Activated CD4-positive, alpha-beta T cell treated with anti-CD3 and anti-CD28 coated beads, Interleukin-2, amount 50 U/mL, for 48 hours (primary cell): Measurements from ENCODE around the gene TGFBI.

Source experiments
- DNase-seq, 2 experiments: peaks; one replicate each; pipeline ENCODE4 v3.0.0-alpha.2; 2020

The TGFBI gene

DNA sequence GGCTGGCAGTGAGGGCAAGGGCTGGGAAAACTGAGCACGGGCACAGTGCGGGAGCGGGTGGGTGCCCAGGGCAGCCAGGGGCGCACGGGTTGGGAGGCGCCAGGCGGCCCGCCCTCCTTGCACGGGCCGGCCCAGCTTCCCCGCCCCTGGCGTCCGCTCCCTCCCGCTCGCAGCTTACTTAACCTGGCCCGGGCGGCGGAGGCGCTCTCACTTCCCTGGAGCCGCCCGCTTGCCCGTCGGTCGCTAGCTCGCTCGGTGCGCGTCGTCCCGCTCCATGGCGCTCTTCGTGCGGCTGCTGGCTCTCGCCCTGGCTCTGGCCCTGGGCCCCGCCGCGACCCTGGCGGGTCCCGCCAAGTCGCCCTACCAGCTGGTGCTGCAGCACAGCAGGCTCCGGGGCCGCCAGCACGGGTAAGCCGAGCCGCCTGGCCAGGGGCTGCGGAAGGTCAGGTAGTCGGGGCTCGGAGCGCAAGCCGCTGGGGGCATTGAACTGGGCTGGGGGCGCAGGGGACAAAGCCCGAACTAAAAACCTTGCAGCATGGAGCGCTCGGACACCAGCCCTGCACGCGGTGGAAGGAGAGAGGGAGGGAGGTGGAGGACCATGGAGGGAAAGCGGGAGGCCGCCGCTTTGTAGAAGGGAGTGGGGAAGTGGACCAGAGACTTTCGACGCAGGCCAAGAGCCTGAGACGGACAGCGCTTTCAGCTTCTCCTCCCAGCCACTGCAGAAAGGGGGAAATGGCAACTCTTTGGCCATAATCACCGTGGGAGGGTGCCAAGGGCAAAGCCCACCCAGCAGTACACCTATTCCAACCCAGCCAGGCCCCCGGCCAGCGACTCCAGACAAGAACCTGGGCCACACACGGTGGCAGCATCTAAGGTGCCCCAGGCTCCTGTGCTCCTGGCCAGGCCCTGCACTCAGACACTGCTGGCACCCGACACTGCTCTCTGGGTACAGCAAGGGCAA lies at the start of gene TGFBI:
Gene TGFBI, plus strand, starts transcription at position 207 of the 961 bp plus-strand sequence. Its CDS starts 68 bp downstream, at position 275.
- peak; percentile 21 to 26 for DNase-seq

DNA sequence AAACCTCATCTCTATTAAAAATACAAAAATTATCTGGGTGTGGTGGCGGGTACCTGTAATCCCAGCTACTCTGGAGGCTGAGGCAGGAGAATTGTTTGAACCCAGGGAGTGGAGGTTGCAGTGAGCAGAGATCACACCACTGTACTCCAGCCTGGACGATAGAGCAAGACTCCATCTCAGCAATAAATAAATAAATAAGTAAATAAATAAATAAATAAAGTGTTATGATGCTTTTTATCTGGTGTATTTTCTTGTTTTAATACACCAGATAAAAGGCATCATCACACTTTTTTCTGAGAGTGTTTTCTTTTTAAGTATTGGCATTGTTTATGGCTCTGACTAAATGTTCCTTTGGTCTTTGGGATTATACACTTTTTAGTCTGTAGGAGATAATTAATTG lies 49.8 kb upstream of the TGFBI start:
- no peak for DNase-seq

DNA sequence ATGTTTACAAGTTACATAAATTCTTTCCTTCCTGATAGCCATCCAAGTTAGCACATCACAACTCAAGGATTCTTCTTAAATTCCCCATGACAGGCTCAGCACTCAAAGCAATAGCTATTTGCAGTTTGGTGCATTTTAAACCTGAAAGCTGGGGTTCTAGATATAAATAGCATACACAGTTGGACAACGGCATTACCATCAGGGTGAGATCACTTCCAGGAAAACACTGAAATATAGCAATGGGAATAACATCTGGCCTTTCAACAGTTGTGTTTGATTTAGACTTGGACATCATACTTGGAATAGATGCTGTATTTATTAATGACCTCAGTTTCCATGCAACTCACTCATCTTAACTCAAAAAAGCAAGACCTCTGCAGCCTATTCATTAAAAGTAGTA lies 49.3 kb upstream of the TGFBI start:
- DNase-seq: no peak

DNA sequence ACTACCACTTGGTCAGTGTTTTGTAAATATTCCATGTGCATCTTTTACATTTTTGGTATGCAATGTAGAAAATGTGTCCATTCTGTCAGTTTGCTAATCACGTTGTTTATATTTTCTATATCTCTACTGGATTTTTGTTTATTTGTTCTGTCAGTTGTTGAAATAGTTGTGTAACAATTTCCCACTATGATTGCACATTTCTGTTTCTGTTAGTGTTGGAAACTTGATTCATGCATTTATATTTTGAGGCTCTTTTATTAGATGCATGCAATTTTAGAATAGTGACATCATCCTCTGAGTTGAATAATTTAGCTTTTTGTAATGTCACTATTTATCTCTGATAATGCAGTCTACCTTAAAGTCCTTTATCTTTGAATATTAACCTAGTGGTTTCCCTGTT lies 48.2 kb upstream of the TGFBI start:
- no peak for DNase-seq

DNA sequence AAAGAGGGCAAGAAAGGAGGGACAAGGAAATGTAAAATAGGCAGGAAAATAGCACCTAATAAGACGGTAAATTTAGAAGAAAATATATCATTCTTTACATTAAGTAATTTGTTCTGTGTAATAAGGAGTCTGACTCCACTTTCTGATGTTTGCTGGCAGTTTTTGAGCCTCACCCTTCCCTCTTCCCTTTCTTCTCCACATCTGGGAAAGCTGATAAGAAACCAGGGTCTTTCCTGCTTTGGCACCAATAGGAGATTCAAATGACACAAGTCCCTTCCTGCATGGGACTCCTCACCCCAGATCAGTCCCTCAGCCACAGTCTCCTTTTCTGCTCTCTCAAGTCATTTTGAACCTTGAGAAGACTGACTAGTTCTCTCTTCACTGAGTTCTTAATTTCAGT lies 42.8 kb upstream of the TGFBI start:
- DNase-seq: no peak

DNA sequence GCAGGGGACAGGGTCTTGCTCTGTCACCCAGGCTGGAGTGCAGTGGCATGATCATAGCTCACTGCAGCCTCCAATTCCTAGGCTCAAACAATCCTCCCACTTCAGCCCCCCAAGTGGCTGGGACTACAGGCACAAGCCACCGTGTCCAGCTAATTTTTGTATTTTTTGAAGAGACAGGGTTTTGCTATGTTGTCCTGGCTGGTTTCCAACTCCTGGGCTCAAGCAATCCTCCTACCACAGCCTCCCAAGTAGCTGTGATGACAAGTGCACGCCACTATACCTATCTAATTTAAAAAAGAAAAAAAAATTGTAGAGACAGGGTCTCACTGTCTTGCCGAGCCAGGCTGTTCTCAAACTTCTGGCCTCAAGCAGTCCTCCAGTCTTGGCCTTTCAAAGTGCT lies 42.4 kb upstream of the TGFBI start:
- no peak for DNase-seq

DNA sequence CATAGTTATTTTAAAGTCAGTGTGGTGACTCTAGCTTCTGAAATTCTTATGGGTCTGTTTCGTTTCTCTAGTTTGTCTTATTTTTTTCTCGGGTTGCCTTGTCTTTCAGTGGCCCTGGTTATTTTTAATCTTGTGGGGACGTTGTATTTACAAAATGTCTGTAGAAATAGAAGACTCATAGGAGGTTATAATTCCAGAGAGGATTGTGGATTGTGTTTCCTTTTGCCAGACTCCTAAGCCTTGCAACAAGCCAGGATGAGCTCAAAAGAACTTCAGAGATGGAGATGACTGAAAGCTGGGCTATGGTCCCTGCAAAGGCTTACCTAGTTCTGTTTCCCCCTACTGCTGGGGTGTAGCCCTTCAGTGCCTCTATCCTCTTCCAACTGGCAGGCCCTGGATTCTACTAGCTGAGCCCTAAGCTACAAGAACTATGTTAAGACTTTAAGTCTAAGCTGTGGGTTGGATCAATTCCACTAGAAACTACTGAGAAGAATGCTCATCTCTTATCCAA lies 41.8 kb upstream of the TGFBI start:
- no peak for DNase-seq

DNA sequence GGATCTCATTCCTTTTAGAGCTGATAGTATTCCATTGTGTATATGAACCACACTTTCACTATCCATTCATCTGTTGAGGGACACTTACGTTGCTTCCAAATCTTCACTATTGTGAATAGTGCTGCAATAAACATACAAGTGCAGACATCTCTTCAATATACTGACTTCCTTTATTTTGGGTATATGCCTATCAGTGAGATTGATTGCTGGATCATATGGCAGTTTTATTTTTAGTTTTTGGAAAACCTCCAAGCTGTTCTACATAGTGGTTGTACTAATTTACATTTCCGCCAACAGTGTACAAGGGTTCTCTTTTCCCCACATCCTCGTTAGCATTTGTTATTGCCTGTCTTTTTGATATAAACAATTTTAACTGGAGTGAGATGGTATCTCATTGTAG lies 40.2 kb upstream of the TGFBI start:
- no peak for DNase-seq

DNA sequence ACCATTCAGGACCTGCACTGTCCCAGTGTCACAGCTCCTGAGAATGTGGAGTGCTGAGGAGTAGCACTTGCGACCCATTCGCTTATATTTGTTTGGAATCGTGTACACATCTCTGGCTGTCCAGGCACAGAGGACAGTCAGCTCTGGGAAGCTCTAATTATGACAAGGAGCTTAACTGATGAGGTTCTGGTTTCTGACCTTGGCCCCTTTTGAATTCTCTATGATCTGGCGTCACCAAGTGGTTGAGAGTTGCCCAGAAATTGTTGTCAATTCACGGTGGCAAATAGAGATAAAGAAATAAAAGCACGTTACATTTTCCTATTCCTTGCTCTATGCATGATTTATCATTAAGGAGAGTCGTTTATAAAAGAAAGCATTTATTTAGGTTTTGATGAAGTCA lies 39.1 kb upstream of the TGFBI start:
- no peak for DNase-seq

DNA sequence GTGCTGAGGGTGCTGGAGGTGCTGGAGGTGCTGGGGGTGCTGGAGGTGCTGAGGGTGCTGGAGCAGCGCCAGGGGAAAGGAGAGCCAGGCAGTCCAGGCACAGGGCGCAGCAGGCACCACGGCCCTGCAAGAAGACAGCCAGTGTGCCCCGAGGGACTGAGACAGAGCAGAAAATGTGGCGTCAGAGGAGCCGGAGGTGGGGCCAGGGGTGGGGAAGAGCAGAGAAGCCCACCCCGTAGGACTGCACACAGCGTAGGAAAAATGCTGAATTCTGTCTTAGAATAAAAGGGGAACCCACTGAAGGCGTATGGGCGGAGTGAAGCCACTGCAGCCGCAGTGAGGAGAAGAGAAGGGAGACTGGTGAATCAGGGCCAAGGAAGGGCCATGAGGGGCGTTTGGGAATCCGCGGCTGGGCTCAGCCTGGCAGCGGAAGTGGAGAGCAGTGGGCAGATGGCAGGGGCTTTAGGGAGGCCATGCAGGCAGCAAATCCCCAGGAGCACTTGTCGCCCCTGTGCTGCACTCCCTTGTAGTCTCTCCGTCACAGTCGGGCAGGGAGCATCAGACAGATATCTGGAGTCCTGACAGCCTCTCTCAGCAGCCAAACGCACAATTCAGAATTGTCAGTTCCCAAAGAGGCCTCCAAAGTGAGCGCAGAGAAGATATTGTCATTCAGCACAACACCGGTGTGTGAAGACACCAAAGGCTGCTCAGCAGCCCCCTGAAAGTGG lies 38.1 kb upstream of the TGFBI start:
- no peak for DNase-seq

DNA sequence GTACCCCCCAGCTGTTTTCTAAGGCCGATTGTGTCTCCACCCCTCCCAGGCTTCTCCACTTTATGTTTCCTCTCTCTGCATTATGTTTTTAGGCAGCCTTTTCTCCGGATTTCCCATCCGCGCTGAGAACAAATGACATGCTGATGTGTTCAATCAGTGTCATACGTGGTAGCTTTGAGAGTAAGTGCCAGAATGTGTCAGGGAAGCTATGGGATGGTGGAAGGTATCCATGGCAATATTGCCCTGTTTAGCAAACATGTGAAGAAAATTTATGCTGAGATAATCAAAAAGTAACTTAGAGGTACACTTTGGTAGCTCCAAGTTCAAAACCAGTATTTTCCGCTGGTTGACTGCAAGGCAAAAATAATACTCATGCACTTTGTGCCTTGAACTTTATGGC lies 37.4 kb upstream of the TGFBI start:
- no peak for DNase-seq

DNA sequence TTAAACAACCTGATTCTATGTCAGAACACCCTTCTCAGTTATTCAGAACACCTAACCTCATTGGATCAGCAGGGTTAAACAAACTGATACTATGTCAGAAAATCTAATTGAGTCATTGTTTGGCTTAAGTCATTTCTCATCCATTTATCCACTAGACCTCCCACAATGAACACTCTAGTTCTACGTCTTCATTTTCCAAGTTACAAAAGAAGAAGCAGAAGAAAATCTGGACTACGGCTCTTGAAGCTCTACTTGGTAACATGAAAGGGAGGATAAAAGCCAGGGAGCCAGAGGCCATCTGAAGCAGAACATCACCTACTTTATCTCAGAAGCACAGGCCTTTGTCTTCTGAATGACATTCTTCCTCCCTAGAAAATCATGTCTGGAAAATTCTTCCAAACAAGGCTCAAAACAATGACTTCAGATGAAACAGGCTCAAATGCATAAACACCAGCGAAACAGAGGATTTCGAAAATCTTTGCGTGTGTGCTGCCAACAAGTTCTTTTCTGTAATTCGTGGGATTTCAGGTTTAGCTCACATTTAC lies 35.4 kb upstream of the TGFBI start:
- DNase-seq: no peak

DNA sequence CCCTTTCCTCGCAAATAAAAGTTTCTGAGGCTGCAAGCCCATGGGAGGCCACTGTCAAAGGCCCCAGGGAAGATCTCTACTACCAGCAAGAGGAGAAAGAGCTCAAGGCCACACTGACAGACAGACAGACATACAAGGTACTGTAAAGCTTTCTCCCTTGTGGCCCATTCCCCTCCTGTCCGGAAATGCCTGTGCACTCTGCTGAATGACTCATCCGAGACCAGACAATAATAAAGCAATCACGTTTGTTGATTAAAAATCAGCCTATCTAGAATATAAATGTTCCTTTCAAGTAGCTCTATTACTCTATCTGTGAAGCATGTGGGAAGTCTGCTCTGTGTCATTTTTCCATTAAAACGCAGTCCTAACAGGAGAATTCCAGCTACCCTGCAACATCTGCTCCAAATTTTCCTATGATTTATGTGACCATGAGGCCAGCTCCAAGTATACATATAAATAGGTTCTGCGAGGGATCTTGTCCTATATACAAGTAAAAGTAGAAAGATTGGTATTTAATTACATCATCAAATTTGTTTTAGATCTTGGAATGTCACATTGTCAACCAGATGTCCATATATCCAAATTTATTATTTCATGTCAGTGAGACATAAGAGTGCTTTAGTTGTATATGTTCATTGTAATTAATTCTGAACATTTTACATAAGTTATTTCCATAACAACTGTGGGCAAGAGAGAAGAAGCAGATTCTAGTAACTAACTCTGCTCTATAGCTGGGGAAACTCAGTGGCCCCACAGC lies 34.7 kb upstream of the TGFBI start:
- DNase-seq: no peak

DNA sequence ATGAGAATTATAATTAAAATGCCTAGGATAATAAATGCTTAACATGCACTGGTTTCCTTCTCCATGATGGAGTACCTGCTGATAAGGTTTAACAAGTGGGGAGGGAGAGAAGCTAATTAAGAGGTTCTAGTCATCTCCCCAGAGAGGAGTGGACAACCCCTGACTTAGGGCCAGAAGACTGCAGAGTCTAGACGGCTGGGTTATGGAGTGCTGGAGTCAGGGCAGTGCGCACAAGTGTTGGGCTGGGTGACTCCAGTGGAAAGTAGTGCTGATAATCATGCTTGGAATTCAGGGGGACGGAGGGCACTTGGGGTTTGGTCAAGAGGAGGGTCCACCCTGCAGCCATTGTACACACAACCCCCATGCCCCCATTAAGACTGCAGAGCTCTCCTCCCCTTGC lies 32.8 kb upstream of the TGFBI start:
- DNase-seq: no peak

DNA sequence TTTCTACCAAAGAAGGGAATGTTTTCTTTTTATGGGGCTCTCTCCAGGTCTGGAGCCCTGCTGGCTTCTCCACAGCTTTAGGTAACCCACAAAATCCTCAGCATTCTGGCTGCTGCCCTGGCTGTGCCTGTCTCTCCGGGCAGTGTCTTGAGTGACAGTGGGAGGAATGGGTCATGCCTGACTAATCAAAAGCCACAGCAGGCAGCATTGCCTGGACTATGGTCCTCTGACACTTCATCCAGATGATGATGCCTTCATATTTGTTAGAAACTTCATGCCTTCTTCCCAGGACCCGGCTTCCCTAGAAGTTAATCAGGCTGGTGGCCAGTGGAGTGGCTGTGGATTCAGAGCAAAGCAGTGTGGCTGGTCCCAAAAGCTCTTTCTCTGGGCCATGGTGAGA lies 32.2 kb upstream of the TGFBI start:
- no peak for DNase-seq

DNA sequence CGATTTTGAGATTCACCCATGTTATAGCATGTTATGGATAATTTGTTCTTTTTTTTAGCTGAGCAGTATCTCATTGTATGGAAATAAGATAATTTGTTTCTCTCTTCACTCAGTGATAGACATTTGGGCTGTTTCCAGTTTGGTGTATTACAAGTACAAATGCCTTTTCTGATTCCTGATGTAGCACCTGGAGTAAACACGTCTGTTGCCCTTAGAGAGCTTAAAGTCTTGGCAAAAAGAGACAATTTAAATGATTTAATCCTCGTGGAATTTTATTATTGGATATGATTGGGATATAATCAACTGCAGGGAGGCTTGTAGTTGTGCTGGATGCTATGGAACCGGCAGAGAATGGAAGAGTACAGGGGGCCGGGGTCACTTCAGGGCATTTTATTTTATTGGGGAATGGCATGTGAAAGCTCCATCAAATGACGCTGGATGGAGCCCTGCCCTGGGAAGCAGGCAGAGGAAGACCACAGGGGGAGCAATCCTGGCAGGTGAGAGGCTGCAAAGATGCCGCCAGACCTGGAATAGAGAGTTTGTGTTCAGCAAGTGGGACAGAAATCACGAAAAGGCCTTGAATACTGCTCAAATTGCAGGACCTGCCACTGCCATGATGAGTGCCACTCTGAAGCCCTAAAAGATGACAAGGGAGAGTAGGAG lies 31.0 kb upstream of the TGFBI start:
- DNase-seq: no peak

DNA sequence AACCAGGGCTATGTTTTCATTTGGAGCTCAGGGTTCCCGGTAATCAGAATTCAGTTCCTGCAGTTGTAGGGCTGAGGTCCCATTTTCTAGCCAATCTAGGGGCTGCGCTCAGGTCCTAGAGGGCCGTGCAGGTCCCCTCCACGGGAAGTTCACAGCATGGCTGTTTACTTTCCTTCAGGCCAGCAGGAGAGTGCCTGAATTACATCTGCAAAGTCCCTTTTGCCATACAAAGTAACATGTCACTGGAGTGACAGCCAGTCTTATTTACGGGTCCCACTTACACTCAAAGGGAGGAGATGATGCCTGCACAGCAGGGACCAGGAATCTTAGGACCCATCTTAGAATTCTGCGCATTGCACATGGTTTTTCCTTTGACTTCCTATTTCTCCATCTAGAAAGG lies 29.9 kb upstream of the TGFBI start:
- DNase-seq: no peak

DNA sequence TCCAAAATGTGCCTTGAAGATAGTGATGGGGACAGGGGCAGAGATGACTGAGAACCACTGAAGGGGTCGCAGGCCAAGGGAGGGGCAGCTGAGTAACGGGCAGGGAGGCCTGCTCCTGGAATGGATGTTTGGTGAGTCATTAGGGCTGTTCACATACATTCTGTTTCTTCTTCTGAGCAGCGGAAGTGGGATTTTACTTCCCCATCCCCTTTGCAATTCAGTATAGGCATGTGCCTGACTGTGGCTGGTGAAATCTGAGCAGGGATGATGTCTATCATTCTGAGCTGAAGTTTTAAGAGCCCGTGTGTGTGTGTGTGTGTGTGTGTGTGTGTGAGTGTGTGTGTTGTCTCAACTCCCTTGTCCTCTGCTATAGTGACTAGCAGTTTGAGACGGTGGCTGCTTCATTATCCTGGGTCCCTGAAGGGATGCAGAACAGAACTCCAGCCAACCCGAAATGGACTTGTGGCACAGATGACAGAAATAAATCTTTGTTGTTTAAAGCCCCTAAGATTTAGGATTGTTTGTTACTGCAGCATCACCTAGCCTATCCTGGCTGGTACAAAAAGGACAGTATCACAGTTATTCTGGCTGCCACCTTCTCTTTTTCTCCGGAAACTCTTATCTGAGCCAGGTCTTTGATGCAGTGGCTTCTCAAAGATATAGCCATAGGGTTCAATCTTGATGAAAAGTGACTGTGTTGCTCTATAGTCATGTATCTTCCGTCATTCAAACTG lies 29.2 kb upstream of the TGFBI start:
- no peak for DNase-seq

DNA sequence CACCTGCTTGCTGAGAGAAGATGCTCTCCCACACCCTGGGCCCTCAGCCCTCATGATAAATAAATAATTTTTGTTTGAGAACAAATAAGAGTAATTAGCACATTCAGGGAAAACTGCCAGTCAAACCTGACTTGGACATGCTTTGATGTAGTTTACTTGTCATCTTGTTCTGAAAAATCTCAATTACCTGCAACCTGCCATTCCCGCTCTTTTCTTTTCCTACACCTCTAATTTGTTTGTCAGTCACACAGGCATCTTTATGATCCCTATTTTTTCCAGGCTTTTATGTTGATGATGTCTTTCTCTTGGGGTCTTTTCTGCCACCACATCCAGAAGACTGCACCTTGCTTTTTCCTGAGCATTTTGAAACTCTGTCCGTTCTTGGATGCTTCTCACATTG lies 28.6 kb upstream of the TGFBI start:
- no peak for DNase-seq

DNA sequence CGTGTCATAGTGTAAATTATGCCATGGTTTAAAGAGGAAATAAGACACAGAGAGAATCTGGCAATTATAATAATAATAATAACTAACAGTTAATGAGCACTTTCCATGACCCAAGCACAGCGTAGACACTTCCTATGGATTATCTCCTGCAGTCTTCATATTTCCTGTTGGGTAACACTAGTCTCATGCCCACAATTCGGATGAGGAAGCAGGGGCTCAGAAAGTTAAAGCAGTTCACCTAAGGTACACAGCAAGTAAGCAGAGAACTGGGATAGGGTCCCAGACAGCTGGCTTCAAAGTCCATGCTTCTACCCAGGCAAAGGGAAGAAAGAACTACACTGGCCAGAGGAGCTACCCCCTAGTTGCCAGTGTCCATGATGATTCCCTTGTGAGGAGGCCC lies 27.9 kb upstream of the TGFBI start:
- no peak for DNase-seq

DNA sequence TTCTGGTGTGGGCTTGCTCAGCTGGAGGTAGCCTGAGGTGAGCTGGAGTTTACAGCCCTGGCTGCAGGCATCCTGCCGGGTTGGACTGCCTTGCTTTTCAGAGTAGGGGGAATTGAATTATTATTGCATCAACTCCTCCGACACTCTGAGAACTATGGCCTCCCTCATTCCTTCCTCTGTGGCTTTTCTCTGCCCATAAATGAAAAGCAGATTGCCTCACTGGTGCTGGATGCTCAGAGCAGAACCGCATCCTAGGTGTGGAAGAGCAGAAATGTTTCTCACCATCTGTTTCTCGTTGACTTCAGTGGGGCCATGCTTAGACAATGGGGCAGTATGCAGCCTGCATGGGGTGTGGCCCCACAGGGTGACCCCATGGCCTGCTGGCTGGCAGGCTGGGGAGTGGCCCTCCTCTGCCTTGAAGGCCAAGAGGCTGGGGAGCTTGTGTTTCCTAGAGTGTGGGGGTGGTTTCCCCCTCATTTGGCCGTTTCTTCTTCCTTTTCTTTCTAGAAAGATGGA lies 27.3 kb upstream of the TGFBI start:
- no peak for DNase-seq
